ENCODE results near the gene SLC4A3.
A peak's percentile ranks its signal among the peaks of the same experiment; 100 is the strongest.
"Not testable (repeated sequence)": the region's sequence is repeated elsewhere in the genome, so short reads cannot be mapped to it uniquely, and the experiment has no call there.

The SLC4A3 gene

DNA sequence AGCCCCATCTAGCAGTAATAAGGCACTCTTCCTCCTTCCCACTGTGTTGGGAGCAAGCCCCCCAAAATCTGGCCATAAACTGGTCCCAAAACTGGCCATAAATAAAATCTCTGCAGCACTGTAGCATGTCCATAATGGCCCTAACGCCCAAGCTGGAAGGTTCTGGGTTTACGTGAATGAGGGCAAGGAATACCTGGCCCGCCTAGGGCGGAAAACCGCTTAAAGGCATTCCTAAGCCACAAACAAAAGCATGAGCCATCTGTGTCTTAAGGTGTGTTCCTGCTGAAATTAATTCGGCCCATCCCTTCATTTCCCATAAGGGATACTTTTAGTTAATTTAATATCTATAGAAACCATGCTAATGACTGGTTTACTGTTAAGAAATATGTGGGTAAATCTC is 24.2 kb downstream of the SLC4A3 start:
- DNase-seq = not testable (repeated sequence)

DNA sequence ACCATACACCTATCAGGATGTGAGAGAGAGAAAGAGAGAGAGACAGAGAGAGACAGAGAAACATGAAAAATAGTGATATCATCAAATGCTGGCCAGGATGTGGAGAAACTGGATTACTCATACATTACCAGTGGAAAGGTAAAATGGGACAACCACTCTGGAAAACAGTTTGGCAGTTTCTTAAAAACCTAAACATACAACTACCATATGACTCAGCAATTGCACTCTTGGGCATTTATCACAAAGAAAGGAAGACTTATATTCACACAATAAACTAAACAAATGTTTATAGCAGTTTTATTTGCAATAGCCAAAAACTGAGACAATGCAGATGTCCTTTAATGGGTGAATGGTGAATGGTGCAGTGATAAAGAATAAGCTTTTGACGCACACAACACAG is 29.1 kb downstream of the SLC4A3 start:
- no peak for DNase-seq

DNA sequence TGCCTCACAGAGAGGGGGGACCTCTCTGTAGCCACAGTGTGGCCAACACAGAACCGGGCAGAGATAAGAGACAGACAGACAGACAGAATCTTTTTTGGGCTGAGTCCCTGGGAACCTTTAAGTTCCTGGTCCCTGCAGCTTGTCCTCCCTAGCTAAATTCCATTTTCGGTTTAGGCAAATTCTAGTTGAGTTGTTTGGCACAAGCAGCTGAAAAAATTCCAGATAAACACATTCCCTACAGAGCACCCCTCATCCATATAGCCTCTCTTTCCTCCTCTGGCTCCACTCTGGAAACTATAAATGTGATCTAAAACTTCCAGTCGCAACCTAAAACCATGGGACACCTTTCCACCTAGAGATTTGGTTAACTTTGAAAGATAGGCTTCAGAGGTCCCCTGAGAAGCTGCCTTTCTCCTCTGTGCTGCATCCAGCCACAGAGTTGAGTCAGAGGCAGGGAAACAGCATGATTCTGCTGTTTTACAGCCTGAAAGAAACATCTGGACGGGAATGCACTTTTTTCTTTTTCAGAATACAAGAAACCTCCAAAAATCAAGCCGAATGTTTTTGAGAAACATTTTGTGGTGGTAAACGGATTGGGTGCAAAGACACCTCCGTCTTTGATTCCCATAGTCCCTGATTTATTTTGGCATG is 30.9 kb downstream of the SLC4A3 start:
- no peak for DNase-seq

DNA sequence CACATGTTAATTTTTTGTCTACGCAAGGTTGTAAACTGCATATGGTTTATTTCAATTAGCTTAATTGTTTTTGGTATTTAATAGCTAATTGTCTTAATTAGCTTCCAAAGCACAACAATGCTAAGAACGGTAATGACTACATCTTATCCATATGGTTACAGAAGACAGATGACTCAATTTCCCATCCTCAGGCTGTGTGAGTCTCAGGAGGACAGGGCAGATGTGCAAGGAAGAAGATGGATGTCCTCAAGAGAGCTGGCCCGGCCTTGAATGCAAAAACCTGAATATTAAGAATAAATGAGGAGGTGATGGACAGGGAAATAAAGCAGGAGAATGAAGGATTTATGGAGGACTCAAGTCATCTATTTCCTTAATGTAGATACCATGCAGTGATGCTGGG is 31.4 kb downstream of the SLC4A3 start:
- no peak for DNase-seq

DNA sequence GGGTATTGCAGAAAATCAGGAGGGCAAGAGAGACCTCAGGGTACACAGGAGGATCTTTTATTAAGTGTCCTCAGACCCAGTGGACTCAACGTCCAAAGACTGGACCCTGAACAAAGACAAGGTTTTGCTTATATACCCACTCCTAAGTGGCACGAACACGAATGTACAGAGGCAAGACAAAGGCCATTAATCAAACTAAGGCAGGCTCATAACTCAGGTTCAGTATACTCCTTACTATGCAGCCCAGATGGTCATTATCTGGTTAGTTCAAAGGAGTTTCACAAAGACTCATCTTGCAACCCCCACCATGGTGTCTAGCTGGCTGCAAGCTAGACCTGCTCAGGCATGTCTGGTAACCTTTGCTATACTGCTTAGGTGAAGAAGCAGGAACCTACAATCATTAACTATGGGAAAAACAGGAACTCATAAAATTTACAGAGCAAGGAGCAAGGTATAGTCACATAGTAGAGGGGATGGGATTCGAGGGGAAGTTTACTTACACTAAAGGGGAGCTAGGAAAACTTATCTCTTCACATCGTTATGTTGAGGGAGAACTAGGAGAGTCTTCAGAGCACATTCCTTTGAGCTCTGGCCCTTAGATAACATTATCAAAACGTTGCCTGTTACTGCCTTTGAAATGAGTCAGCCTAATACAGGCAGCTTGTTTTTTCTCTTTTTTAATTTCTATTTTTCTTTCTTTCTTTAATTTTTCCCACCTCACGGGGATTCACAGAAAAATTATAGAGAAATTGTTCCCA is 33.9 kb downstream of the SLC4A3 start:
- DNase-seq = peak; percentile 27

DNA sequence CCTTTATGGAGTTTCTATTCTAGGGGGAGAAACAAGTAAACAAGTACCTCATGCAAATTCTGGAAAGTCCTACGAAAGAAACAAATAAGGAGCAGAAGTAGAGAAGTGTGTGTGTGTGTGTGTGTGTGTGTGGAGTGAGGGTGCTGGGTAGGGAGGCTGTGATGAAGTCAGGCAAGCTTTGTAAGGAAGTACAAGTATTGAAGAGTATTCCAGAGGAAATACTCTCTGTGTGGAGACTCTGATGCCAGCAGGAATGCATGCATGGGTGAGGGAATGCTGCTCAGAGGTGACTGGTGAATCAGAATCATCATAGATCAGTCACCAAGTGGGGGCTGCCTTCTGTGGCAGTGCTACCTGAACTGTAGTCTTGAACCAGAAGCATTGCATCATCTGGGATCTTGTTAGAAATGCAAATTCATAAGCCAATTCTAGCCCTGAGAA is 34.5 kb downstream of the SLC4A3 start:
- DNase-seq = no peak

DNA sequence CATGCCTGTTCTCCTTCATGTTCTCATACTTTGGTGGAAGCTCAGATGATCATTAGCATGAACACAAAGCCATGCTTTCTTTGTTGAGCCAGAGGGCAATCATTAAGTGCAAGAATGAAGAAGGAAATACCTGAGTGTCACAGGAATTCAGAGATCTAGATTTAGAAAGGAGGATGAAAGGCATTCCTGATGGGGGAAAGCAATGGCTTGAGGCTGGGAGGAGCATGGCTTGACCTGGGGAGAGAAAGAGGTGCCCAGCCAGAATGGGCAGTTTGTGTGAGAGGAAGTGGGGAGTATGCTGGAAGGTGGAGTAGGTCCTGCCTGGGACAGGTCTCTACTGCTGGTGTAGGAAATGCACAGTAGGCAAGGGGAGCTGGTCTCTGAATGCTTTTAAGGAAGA is 35.1 kb downstream of the SLC4A3 start:
- DNase-seq = no peak

DNA sequence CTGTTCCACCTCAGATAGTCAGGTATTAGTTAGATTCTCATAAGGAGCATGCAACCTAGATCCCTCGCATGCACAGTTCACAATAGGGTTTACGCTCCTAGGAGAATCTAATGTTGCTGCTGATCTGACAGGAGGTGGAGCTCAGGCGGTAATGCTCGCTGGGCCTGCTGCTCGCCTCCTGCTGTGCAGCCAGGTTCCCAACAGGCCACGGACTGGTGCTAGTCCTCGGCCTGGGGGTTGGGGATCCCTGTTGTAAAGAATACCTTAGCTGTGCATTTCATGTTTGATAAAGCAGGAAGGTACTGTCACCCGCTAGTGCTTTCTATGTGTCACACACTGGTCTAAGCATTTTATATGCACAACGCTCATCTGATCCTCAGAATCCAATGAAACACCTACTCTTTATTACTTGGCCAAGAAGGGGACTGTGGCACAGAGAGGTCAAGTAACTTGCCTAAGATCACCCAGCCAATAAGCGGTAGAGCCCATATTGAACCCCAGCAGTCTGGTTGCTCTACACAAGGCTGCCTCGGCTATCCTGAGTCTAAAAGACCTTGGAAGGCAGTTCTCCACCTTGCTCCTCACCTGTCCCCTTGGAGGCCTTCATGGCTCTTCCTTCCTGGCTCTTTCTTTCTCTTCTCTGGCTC is 35.8 kb downstream of the SLC4A3 start:
- DNase-seq = no peak

DNA sequence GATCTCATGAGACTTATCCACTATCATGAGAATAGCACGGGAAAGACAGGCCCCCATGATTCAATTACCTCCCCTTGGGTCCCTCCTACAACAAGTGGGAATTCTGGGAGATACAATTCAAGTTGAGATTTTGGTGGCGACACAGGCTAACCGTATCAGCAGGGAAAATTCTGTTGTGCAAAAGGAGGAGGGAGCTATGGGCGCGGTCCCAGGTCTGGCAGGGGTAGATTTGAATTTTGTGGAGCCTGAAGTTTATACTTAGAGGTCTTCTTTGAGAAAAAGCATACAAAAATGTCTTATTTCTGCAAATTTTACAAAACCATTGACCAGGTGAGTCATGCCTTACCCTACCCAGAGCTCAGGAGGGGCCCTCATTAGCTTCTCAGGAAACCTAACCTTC is 36.6 kb downstream of the SLC4A3 start:
- no peak for DNase-seq

DNA sequence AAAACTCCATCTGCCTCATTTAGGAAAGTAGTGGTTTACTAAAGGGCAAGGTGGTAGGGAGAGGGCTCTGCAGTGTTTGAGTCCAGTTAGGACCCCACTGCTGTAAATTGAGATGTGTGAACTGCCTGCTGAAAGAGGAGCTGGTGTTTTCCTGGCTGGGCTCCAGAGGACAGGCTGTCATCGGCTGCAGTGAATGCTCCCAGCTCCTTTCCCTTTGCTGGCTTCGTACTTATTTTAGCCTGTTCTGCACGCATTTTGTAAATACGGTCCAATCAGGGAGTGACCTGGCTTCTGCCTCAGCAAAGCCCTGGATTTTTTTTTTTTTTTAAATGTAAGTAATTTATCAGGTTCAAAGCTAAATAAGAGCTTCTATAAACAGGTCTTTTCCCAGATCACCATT is 37.5 kb downstream of the SLC4A3 start:
- DNase-seq = no peak

DNA sequence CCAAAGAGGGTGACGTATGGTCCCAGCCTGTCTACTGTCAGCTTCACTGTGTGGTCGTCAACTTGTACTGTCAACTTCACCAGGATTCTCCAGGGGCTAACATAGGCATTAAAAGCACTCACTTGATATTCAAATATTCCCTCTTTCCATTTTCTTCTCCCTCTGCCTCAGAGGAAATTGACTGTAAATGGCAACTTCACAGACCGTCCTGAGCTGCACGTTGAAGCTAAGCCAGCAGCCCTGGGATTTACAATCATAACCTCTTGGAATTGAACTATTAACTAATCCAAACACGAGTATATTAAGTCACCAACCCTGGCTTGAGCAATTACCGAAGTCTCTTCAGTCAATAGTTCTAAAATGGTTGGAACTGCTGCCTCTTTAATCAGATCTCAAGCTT is 38.5 kb downstream of the SLC4A3 start:
- no peak for DNase-seq

DNA sequence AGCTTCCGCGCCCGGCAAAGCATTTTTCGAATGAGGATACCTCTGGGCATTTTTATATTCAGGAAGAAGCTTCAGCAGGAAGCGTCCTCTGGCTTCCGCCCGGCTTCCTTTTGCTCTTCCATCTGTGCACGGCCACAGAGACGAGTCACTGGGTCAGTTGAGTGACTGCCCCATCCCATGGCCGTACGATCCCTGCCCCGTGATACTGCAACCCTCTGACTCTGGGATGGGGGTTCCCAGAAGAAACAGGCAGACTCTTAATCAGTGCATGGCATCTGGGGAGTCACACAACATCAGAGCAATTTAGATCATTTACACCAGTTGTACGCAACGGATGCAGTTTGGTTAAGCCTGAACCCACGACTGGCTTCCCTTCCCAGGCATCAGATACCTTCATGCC is 40.9 kb downstream of the SLC4A3 start:
- no peak for DNase-seq

DNA sequence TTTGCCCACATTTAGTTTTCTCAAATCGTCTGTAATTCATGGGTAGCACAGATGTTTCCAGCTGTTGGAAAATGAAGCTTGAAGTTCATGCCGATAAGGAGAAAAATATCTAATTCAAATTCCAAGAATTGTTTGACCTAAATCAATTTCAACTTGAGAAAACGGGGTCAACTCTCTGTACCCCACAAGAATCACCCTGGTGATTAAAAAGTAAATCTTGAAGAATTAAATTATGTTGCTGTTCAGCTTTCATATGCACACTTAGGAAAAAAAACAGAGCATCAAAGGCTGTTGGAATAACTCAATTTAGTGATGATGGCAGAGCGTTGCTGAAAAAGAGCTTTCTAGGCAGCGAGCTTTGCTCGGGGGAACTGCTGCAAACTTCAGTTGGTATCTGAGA is 43.0 kb downstream of the SLC4A3 start:
- no peak for DNase-seq

DNA sequence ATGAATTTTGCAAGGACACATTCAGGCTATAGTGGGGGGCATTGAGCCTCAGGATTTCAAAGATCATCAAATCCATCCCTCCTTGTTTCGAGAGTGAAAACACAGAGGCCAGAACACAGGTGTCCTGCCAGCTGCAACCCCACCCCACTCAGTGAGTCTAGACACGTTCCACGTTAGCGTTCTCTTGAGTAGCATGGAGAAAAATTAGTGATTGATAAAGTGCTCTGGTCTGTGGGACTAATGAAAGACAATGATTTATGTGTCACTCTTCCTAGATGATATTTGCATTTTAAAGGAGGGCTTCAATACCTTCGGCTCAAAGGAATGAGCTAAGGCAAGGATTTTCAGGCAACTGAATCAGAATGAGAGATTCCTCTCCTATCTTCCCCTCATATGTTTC is 43.8 kb downstream of the SLC4A3 start:
- no peak for DNase-seq

DNA sequence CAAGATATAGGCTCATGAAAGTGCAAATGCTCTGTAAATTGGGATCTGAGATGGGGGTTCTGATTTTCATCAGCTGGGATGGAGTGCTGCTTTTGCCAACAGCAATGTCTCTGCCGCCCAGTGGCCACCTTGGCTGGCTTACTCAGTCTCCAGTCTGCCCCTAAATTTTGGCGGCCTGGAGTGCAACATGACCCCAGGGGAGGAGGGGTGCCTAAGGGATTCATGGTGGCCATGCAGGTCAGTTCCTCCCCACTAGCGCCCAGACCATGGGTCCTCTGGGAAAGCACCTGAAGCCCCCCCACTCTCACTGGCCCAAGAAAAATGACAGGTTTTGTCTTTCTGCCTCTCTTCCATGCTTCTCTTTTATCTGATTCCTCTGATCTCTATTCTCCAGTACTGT is 45.0 kb downstream of the SLC4A3 start:
- DNase-seq = no peak

DNA sequence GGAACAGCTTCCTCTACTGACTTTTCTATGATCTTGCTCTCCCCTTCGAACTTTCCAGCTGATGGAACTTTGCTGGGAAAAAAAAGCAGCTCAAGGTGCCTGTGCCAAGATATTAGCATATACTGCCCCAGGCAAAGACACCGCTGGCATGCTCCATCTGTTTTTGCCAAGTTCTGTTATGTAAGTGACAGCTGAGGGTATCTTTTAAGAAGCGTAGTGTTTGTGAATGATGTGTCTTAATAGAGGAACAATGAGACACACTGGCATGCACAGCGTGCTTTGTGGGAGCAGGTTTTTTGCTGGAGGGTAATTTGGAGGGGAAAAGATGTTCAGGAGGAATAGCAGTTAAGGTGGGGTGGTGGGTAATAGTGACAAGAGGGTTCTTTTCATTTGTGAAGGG is 47.8 kb downstream of the SLC4A3 start:
- DNase-seq = no peak

DNA sequence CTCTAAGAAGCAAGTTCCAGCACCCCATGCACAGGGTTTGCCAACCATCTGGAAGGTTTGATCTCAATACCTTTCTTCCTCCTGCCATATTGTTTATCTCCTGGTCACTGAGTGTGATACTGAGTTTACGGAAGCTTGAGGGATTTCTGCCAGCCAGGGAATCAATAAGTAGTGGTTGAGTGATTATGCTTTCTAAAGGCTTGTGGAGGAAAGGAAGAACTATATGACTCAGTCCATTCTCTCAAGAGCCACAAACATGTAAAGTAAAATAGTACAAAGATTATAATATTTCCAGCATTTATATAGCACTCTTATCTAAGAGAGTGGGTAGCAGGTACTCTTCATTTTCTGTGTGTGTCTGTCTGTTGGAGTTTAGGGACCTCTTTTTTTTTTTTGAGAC is 49.2 kb downstream of the SLC4A3 start:
- no peak for DNase-seq

DNA sequence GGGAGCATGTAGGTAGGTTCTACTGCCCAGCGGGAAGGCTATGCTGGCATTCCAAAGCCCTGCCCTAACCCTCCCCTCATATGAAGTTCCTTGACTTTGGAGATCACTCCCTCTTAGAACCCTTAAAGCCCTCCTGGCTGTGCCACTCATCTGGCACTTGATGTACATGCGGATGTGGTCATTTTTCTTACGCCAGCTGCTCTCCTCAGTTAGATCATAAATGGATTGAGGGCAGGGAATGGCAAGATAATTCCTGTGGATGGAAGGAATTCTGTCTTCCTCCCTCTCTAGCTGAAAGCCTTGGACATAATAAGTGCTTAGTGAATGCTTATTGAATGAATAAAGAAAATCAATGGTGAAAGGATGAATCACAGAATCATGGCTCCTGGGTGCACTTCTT is 51.6 kb downstream of the SLC4A3 start:
- no peak for DNase-seq

DNA sequence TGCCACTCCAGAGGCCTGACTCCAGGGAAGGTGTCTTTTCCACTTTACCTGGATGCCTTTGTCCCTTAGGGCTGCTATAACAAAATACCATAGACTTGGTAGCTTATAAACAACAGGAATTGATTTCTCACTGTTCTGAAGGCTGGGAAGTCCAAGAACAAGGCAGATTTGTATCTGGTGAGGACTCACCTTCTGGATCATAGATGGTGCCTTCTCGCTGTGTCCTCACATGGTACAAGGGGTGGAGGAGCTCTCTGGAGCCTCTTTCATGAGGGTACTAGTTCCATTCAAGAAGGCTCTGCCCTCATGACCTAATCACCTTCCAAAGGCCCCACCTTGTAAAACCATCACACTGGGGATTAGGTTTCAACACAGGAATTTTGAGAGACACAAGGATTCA is 52.1 kb downstream of the SLC4A3 start:
- no peak for DNase-seq

DNA sequence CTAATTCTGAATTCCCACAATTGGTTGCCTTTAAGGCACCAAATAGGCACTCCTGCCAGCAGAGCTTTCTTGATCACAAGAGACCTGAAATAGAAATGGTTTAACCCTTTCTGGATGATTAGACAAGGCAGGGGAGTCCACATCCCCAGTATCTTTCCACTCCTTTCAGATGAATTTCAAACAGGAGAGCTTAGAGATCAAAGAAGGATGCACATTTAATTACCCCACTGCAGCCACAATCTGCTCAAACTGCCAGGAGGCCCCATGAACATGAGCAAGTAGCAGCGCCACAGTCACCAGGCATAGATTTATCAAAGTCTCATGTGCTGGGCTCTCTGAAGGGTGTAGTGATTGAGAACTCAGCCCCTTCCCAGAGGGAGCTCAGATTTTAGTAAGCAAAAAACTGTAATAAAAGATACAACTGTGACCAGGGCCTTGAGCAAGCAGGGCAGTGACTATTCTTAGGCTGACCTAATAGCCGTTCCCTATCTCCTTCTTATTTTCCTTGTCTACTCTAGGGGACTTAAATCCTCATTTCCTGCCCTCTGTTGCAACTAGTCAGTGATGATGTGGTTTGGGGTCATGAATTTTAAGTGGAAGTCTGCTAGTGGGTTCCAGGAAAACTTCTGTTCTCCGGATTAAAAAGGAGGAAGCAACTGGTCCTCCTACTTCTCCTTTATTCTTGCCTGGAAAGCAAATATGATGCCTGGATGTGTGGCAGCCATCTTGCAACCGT is 53.7 kb downstream of the SLC4A3 start:
- no peak for DNase-seq

DNA sequence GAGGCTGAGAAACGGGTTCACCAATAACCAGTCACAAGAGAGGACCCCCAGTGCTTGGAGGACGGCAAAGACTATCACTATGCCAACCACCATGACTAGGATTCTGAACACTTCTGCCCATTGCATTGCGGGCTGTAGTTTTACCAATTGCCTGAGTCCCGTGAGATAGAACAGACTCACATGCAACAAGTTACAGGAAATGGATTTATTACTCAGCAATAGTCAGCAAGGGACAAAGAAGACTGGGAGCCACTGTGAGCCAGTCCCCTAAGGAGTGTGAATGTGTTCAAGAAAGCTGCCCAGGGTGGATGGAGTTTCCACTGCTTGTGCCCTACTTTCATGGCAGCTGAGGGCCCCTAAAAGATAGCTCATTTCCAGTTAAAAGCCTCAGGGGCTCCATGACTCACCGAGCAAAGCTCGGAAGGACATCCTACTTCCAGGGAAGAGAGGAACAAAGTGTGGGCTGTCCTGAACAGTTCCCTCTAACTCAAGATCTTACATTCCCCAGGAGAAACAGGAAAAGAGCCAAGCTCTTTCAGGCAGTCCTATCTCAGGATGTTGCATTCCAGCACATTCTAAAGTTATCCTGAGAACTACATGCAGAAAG is 54.4 kb downstream of the SLC4A3 start:
- no peak for DNase-seq

DNA sequence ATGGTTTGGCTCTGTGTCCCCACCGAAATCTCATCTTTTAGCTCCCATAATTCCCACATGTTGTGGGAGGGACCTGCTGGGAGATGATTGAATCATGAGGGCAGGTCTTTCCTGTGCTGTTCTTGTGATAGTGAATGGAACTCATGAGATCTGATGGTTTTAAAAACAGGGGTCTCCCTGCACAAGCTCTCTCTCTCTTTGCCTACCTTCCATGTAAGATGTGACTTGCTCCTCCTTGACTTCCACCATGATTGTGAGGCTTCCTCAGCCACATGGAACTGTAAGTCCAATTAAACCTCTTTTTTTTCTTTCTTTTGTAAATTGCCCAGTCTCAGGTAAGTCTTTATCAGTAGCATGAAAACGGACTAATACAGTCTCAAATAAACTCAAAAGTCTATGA is 56.0 kb downstream of the SLC4A3 start:
- DNase-seq = not testable (repeated sequence)
